H1 (cell line): ENCODE results near the gene FRMPD2. TPM values are rescaled to one million over a fixed set of nuclear protein-coding genes. Genes with fewer than 3 reads are reported as not detected.

Experiments used
- CTCF ChIA-PET: fragments of 300-600 bp; sonication (Branson Sonifier 250); formaldehyde crosslinking; loops from one replicate; lab custom pipeline; 2021; ENCODE audit not compliant: partially characterized antibody; lab: Charles Lee
- POLR2A ChIA-PET: fragments of 300-600 bp; sonication (Branson Sonifier 250); formaldehyde crosslinking; loops from one replicate; lab custom pipeline; 2021; ENCODE audit warnings: inconsistent platforms; ENCODE audit not compliant: partially characterized antibody; lab: Charles Lee
- DNase-seq, 2 experiments: peaks; one replicate each; pipeline versions ENCODE4 v3.0.0 to v3.0.0-alpha.2; 2010 to 2022; ENCODE audit warnings: low spot score in 2 of 2, low read depth in 1 of 2, mixed read lengths in 1 of 2
- FAIRE-seq: peaks from 2 replicates; lab custom pipeline; 2011; peaks lifted over from hg19 to GRCh38; lab: Jason Lieb, UNC
- H2AFZ ChIP-seq: 2 replicates; pipeline ENCODE4 v1.8.1; 2012; ENCODE audit warnings: low read length, inconsistent platforms
- H2AK5ac ChIP-seq: 2 replicates; pipeline ENCODE4 v1.6.1; 2013; ENCODE audit warnings: low read depth, low read length
- H2BK120ac ChIP-seq: replicated peaks from 2 replicates; pipeline ENCODE3; 2013; ENCODE audit warnings: low read depth, low read length, inconsistent platforms
- H2BK12ac ChIP-seq: 2 replicates; pipeline ENCODE4 v1.6.1; 2013; ENCODE audit warnings: low read depth, low read length
- H2BK15ac ChIP-seq: 2 replicates; pipeline ENCODE4 v1.6.1; 2013; ENCODE audit warnings: low read length
- H2BK20ac ChIP-seq: 2 replicates; pipeline ENCODE4 v1.6.1; 2013; ENCODE audit warnings: low read length
- H2BK5ac ChIP-seq: 2 replicates; pipeline ENCODE4 v1.6.1; 2013; ENCODE audit warnings: low read depth, low read length
- H3K14ac ChIP-seq: 2 replicates; pipeline ENCODE4 v1.6.1; 2013; ENCODE audit warnings: inconsistent platforms; ENCODE audit not compliant: insufficient read length
- H3K18ac ChIP-seq: 2 replicates; pipeline ENCODE4 v1.6.1; 2013; ENCODE audit warnings: low read length; ENCODE audit errors: extremely low read depth
- H3K23ac ChIP-seq: 2 replicates; pipeline ENCODE4 v1.6.1; 2013; ENCODE audit warnings: inconsistent platforms; ENCODE audit not compliant: insufficient read length
- H3K23me2 ChIP-seq: 2 replicates; pipeline ENCODE4 v1.6.1; 2013; ENCODE audit warnings: low read depth, low read length
- H3K27ac ChIP-seq: 2 replicates; pipeline ENCODE4 v1.6.1; 2011; ENCODE audit warnings: low read depth, low read length, inconsistent platforms
- H3K27me3 ChIP-seq, 4 experiments: replicated peaks in 1 of 4; 1 replicate in 1 of 4; 2 replicates in 3 of 4; pipeline versions ENCODE4 v1.6.1 to v1.8.1; 2011 to 2013; ENCODE audit warnings: low read length in 3 of 4, mild to moderate bottlenecking in 3 of 4, inconsistent platforms in 2 of 4, mixed read lengths in 2 of 4, moderate library complexity in 1 of 4; ENCODE audit not compliant: control insufficient read depth in 3 of 4, insufficient read depth in 3 of 4; ENCODE audit errors: extremely low read depth in 1 of 4
- H3K36me3 ChIP-seq, 4 experiments: 2 replicates each; pipeline versions ENCODE4 v1.6.1 to v1.8.1; 2011 to 2013; ENCODE audit warnings: mild to moderate bottlenecking in 4 of 4, low read length in 3 of 4, moderate library complexity in 2 of 4, control low read depth in 1 of 4, inconsistent platforms in 1 of 4; ENCODE audit not compliant: insufficient read depth in 4 of 4, control insufficient read depth in 2 of 4
- H3K4ac ChIP-seq: replicated peaks from 2 replicates; pipeline ENCODE3; 2013; ENCODE audit warnings: low read length, low read depth, mixed read lengths, inconsistent platforms; ENCODE audit not compliant: insufficient read length
- H3K4me1 ChIP-seq, 4 experiments: replicated peaks in 1 of 4; 1 replicate in 1 of 4; 2 replicates in 3 of 4; pipeline versions ENCODE4 v1.6.1 to v1.8.1; 2011 to 2013; ENCODE audit warnings: low read length in 3 of 4, inconsistent platforms in 2 of 4, mixed read lengths in 1 of 4; ENCODE audit not compliant: insufficient read depth in 4 of 4, control insufficient read depth in 3 of 4
- H3K4me2 ChIP-seq, 2 experiments: 2 replicates each; pipeline versions ENCODE4 v1.6.1 to v1.8.1; 2011 to 2013; ENCODE audit warnings: low read depth in 2 of 2, low read length in 2 of 2, control low read depth in 1 of 2, inconsistent platforms in 1 of 2, mild to moderate bottlenecking in 1 of 2; ENCODE audit not compliant: insufficient read depth in 1 of 2
- H3K4me3 ChIP-seq, 4 experiments: fragments of 200-600, 300-600 bp in 1 of 4; sonication (generic), shearing (Covaris generic), sonication (Bioruptor Twin) in 1 of 4; 2 replicates each; pipeline versions ENCODE4 v1.5.1 to v1.8.1; 2011 to 2016; ENCODE audit warnings: low read length in 4 of 4, low read depth in 3 of 4, control low read depth in 2 of 4, inconsistent platforms in 2 of 4, mild to moderate bottlenecking in 2 of 4, mixed read lengths in 1 of 4, moderate library complexity in 1 of 4; ENCODE audit not compliant: insufficient read depth in 2 of 4; ENCODE audit errors: extremely low read depth in 1 of 4
- H3K56ac ChIP-seq: replicated peaks from 2 replicates; pipeline ENCODE3; 2013; ENCODE audit warnings: low read depth, mild to moderate bottlenecking, mixed read lengths, low read length, inconsistent platforms; ENCODE audit not compliant: insufficient read length
- H3K79me1 ChIP-seq: 2 replicates; pipeline ENCODE4 v1.6.1; 2013; ENCODE audit warnings: low read depth, low read length, control low read depth
- H3K79me2 ChIP-seq, 2 experiments: 2 replicates each; pipeline versions ENCODE4 v1.6.1 to v1.8.1; 2012 to 2013; ENCODE audit warnings: low read length in 2 of 2, mild to moderate bottlenecking in 2 of 2, inconsistent platforms in 1 of 2; ENCODE audit not compliant: insufficient read depth in 2 of 2, control insufficient read depth in 1 of 2
- H3K9ac ChIP-seq, 4 experiments: replicated peaks in 1 of 4; 1 replicate in 1 of 4; 2 replicates in 3 of 4; pipeline versions ENCODE4 v1.6.1 to v1.8.1; 2011 to 2013; ENCODE audit warnings: low read depth in 3 of 4, low read length in 3 of 4, control low read depth in 2 of 4, mild to moderate bottlenecking in 2 of 4, moderate library complexity in 2 of 4, inconsistent platforms in 1 of 4; ENCODE audit errors: extremely low read depth in 1 of 4
- H3K9me3 ChIP-seq, 2 experiments: 2 replicates each; pipeline versions ENCODE4 v1.6.1 to v1.8.1; 2012 to 2013; ENCODE audit warnings: mild to moderate bottlenecking in 2 of 2, moderate library complexity in 2 of 2, control low read depth in 1 of 2, inconsistent platforms in 1 of 2, low read depth in 1 of 2, low read length in 1 of 2, mixed read lengths in 1 of 2; ENCODE audit not compliant: insufficient read depth in 2 of 2
- H4K20me1 ChIP-seq, 2 experiments: replicated peaks in 1 of 2; 2 replicates each; pipeline versions ENCODE3 to v1.8.1; 2011 to 2013; ENCODE audit warnings: inconsistent platforms in 2 of 2, low read length in 2 of 2, mild to moderate bottlenecking in 1 of 2; ENCODE audit not compliant: insufficient read depth in 2 of 2, control insufficient read depth in 1 of 2
- H4K5ac ChIP-seq: 2 replicates; pipeline ENCODE4 v1.6.1; 2013; ENCODE audit warnings: low read length, low read depth, mixed read lengths, inconsistent platforms; ENCODE audit not compliant: insufficient read length
- H4K8ac ChIP-seq: 2 replicates; pipeline ENCODE4 v1.8.0; 2013; ENCODE audit warnings: mild to moderate bottlenecking, moderate library complexity, low read length, inconsistent platforms; ENCODE audit not compliant: insufficient read depth; ENCODE audit errors: extremely low read depth
- H4K91ac ChIP-seq: replicated peaks from 2 replicates; pipeline ENCODE3; 2013; ENCODE audit warnings: low read length, mixed read lengths, inconsistent platforms; ENCODE audit not compliant: insufficient read length
- CHD1 ChIP-seq: IDR thresholded peaks from 2 replicates; pipeline ENCODE4 v1.6.1; 2012; ENCODE audit warnings: low read depth, low read length, improper control_type of control experiment
- WGBS, 2 experiments: shearing (Covaris generic) in 1 of 2; methylation state at CpG; one replicate each; pipeline versions ENCODE4 v1.1.6 to v1.1.7; 2013 to 2015; ENCODE audit warnings: low lambda C conversion rate in 2 of 2, mixed read lengths in 2 of 2, inconsistent platforms in 1 of 2, low coverage in 1 of 2, missing lambda C conversion rate in 1 of 2; ENCODE audit not compliant: insufficient replicate concordance in 2 of 2, insufficient coverage in 1 of 2, insufficient read length in 1 of 2; ENCODE audit errors: extremely low coverage in 1 of 2, missing lambda C conversion rate in 1 of 2; 5-methylcytosine and 5-hydroxymethylcytosine counted together
- polyA plus RNA-seq, 7 experiments: library from polyadenylated mRNA; depleted of rRNA in 3 of 7; stranded (reverse) in 5 of 7; unstranded in 2 of 7; fragments of >200 nt in 5 of 7; fragments of 200-250 nt in 2 of 7; gene quantifications; 1 replicate in 5 of 7; 2 replicates in 1 of 7; 4 replicates in 1 of 7; pipeline versions ENCODE4 v1.2.1 to v1.2.3, GENCODE V29; 2011 to 2013; ENCODE audit warnings: missing spikeins in 2 of 7, mixed read lengths in 2 of 7
- total RNA-seq: library from RNA; stranded (reverse); fragmentation: NEBNext Ultra II Directional; extraction: Animal tissue kit (Norgen Biotek cat#: 25700); gene quantifications from 2 replicates; pipeline ENCODE4 v1.2.1, GENCODE V29; 2021

The FRMPD2 gene
- total and polyA plus RNA-seq, 2 of the 8 experiments (the other 6 are each of a cell fraction or from before 2014, with no cell fraction given), result 0.07 to 0.47 TPM

DNA sequence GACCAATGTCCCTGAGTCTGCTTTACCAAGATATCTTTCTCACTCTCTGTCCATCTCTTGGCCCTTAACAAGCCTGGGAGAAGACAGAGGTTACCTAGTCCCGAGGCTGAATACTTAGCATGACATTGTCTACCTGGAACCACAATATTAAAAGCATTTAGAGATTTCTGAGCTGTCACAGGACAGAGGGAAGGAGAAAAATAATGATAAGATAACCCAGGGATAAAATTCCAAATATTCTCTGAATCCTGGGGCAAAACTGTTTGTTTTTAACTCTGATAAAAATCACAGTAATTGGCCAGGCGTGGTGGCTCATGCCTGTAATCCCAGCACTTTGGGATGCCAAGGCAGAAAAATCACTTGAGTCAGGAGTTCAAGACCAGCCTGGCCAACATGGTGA is 19.9 kb upstream of the FRMPD2 start:
- H2BK120ac ChIP-seq, result no peak overlapping the region
- H2BK20ac ChIP-seq, result no peak overlapping the region
- ChIA-PET POLR2A (no interaction called here), CTCF (interaction anchor here (0.6 to 1.2 kb wide), 2 partner anchors 58 to 169 kb away, joined by 3 read pairs; no protein-coding TSS in a partner anchor)
- H3K4me2 ChIP-seq, result no peak overlapping the region
- H3K18ac ChIP-seq, result no peak overlapping the region
- H3K4ac ChIP-seq, result no peak overlapping the region
- H3K79me2 ChIP-seq, result no peaks in the 10 kb centered on the region
- H3K36me3 ChIP-seq, result no peaks in the 10 kb centered on the region
- H3K79me1 ChIP-seq, result no peaks in the 10 kb centered on the region
- no peaks in the 10 kb centered on the region; a peak in 1 of 7 replicates for H3K4me1 ChIP-seq
- H2AK5ac ChIP-seq, result no peak overlapping the region
- no peak overlapping the region for H3K56ac ChIP-seq
- no peak overlapping the region for H2BK15ac ChIP-seq
- H3K27me3 ChIP-seq, result no peaks in the 10 kb centered on the region
- H2BK5ac ChIP-seq, result no peak overlapping the region
- H3K9me3 ChIP-seq, result no peaks in the 10 kb centered on the region
- 94% methylated on average over 2 of the region's 2 CpGs; no CpG with 5 or more reads in 1 of the 2 experiments for WGBS, 2 experiments
- no peaks in the 10 kb centered on the region for H4K20me1 ChIP-seq
- no peaks in the 10 kb centered on the region for H3K23me2 ChIP-seq
- no peak overlapping the region for H2BK12ac ChIP-seq
- no peak overlapping the region for H2AFZ ChIP-seq
- no peak overlapping the region for H4K8ac ChIP-seq
- no peak for TF ChIP-seq CHD1
- no peak overlapping the region for H3K9ac ChIP-seq
- H3K27ac ChIP-seq, result no peak overlapping the region
- FAIRE-seq (no peak), DNase-seq (no peak)
- no peak overlapping the region for H4K91ac ChIP-seq
- no peak overlapping the region for H3K14ac ChIP-seq
- no peak overlapping the region for H3K4me3 ChIP-seq
- H4K5ac ChIP-seq, result no peak overlapping the region
- no peak overlapping the region for H3K23ac ChIP-seq
